A549 (cell line): ENCODE results near the gene FAM241B.

Experiments used
- BHLHE40 ChIP-seq: IDR thresholded peaks from 2 replicates; pipeline ENCODE4 v1.6.1; 2012; ENCODE audit warnings: low read depth, low read length, inconsistent platforms
- CTCF ChIP-seq: fragments of >200 bp; sonication (Bioruptor Twin); formaldehyde crosslinking; IDR thresholded peaks from 3 replicates; pipeline ENCODE4 v1.5.1; 2016
- EP300 ChIP-seq, 2 experiments: fragments of >200 bp; sonication (Bioruptor Twin); formaldehyde crosslinking; IDR thresholded peaks; 2 replicates in 1 of 2; 3 replicates in 1 of 2; pipeline ENCODE4 v1.6.1; 2016 to 2017
- GATA3 ChIP-seq: IDR thresholded peaks from 2 replicates; pipeline ENCODE4 v1.6.1; 2012; ENCODE audit warnings: borderline replicate concordance
- HOXA7 ChIP-seq: fragments of 250-450 bp; sonication (Bioruptor Pico); IDR thresholded peaks from 2 replicates; pipeline ENCODE4 v1.5.0; 2020; ENCODE audit warnings: mild to moderate bottlenecking, moderate library complexity
- POLR2A ChIP-seq: IDR thresholded peaks from 2 replicates; pipeline ENCODE4 v1.6.1; 2012; ENCODE audit warnings: mild to moderate bottlenecking, low read length
- RCOR1 ChIP-seq: fragments of 150-350 bp; IDR thresholded peaks from 2 replicates; pipeline ENCODE4 v1.6.1; 2014; ENCODE audit warnings: antibody characterized with exemption, low read length, low read depth
- REST ChIP-seq: fragments of 200-600 bp; sonication (generic); IDR thresholded peaks from 2 replicates; pipeline ENCODE4 v1.6.1; 2016; ENCODE audit warnings: antibody characterized with exemption, mild to moderate bottlenecking, moderate library complexity
- TF ChIP-seq, protein P1 (sequence below): IDR thresholded peaks from 2 replicates; pipeline ENCODE4 v1.6.1; 2012

DNA sequence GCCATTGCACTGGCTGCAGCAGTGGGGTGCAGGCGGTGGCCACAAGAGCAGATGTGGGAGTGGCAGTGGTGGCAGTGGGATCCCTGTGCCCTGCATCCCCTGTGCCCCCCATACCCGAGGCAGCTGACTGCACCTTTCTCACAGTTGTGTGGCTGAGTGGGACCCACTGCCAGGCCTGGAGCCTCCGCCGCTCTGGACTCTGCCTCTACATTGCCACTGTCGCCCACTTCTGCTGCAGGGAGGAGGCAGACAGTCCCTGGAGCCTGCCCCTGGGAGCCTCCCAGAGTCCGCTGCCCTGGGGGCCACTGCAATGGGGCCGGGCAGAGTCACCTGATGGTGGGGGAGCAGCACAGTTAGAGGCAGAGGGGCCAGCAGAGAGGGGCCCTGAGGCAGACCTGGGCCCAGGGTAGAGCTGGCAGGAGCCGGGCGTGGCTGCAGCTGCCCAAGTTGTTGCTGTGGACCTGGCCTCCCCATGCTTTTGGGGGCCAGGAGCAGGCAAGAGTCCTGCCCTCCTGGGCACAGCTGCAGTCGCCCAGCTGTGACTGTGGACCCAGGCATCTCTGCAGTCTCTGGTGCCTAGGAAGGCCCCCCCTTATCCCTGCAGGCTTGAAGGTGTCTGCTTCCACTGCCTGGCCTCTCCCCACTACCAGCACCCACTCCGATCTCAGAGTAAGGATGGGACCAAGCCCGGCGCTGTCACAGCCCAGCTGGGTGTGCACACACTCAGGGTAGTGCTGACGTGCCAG lies 22.2 kb downstream of the FAM241B start:
- TF ChIP-seq HOXA7 (no peak), CTCF (no peak), GATA3 (no peak), POLR2A (no peak), BHLHE40 (no peak), EP300 (IDR thresholded peaks at IDR 0.05) (no peak), REST (no peak), RCOR1 (no peak)
- TF ChIP-seq, protein P1, sequence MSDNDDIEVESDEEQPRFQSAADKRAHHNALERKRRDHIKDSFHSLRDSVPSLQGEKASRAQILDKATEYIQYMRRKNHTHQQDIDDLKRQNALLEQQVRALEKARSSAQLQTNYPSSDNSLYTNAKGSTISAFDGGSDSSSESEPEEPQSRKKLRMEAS, result no peak
